Liver (tissue), 9 donors: ENCODE data around the gene PPP6R2. TPM values are rescaled to one million over a fixed set of nuclear protein-coding genes. Genes with fewer than 3 reads are reported as not detected.

Experiments used
- DNase-seq: peaks from one replicate; pipeline ENCODE4 v3.0.0-alpha.2; 2017; ENCODE audit warnings: low spot score
- H3K27ac ChIP-seq, 2 donors: one replicate each; pipeline ENCODE4 v1.7.0; 2013; ENCODE audit warnings: inconsistent platforms in 2 of 2, low read length in 2 of 2, control low read depth in 1 of 2, low read depth in 1 of 2, mild to moderate bottlenecking in 1 of 2
- H3K27me3 ChIP-seq, 4 donors: one replicate each; pipeline versions ENCODE4 v1.6.1 to v1.7.0; 2013; ENCODE audit warnings: low read length in 3 of 4, inconsistent platforms in 1 of 4, mild to moderate bottlenecking in 1 of 4, moderate library complexity in 1 of 4; ENCODE audit not compliant: control insufficient read depth in 4 of 4, insufficient read depth in 4 of 4
- H3K36me3 ChIP-seq, 4 donors: one replicate each; pipeline versions ENCODE4 v1.6.1 to v1.7.0; 2013; ENCODE audit warnings: low read length in 3 of 4, mild to moderate bottlenecking in 3 of 4, low read depth in 1 of 4, moderate library complexity in 1 of 4; ENCODE audit not compliant: control insufficient read depth in 4 of 4, insufficient read depth in 3 of 4
- H3K4me1 ChIP-seq, 4 donors: one replicate each; pipeline versions ENCODE4 v1.6.1 to v1.7.0; 2013; ENCODE audit warnings: low read length in 3 of 4, mild to moderate bottlenecking in 3 of 4, moderate library complexity in 1 of 4; ENCODE audit not compliant: control insufficient read depth in 4 of 4, insufficient read depth in 4 of 4
- H3K4me3 ChIP-seq, 3 donors: one replicate each; pipeline versions ENCODE4 v1.6.1 to v1.7.0; 2013; ENCODE audit warnings: low read length in 3 of 3, control low read depth in 1 of 3, low read depth in 1 of 3, mild to moderate bottlenecking in 1 of 3
- H3K9ac ChIP-seq, 2 donors: one replicate each; pipeline ENCODE4 v1.7.0; 2013; ENCODE audit warnings: low read length in 2 of 2, mild to moderate bottlenecking in 2 of 2, moderate library complexity in 2 of 2, control low read depth in 1 of 2, low read depth in 1 of 2
- H3K9me3 ChIP-seq, 4 donors: one replicate each; pipeline versions ENCODE4 v1.6.1 to v1.7.0; 2013; ENCODE audit warnings: low read length in 3 of 4; ENCODE audit not compliant: control insufficient read depth in 4 of 4
- CTCF ChIP-seq: fragments of 150-350 bp; IDR thresholded peaks from 2 replicates; pipeline ENCODE4 v1.5.1; 2017; ENCODE audit warnings: improper control_type of control experiment, low read depth, low read length; ENCODE audit not compliant: missing input control
- EGR1 ChIP-seq, 2 donors: IDR thresholded peaks; 2 replicates each; pipeline ENCODE4 v1.6.1; 2016 to 2018; ENCODE audit warnings: antibody characterized with exemption in 2 of 2, low read depth in 2 of 2
- FOXA1 ChIP-seq: IDR thresholded peaks from 2 replicates; pipeline ENCODE4 v1.6.1; 2016; ENCODE audit warnings: antibody characterized with exemption
- FOXA2 ChIP-seq: IDR thresholded peaks from 2 replicates; pipeline ENCODE4 v1.6.1; 2016; ENCODE audit warnings: antibody characterized with exemption
- GABPA ChIP-seq, 2 donors: IDR thresholded peaks in 1 of 2; conservative IDR thresholded peaks in 1 of 2; 2 replicates each; pipeline ENCODE4 v1.6.1; 2016; ENCODE audit warnings: antibody characterized with exemption in 2 of 2, mild to moderate bottlenecking in 1 of 2, moderate library complexity in 1 of 2
- HNF4A ChIP-seq, 2 donors: conservative IDR thresholded peaks; 2 replicates each; pipeline ENCODE4 v1.6.1; 2016; ENCODE audit warnings: antibody characterized with exemption in 2 of 2, mild to moderate bottlenecking in 2 of 2
- HNF4G ChIP-seq: IDR thresholded peaks from 2 replicates; pipeline ENCODE4 v1.6.1; 2016; ENCODE audit warnings: antibody characterized with exemption
- JUND ChIP-seq, 2 donors: IDR thresholded peaks; 2 replicates each; pipeline ENCODE4 v1.6.1; 2016; ENCODE audit warnings: antibody characterized with exemption in 2 of 2
- NR2F2 ChIP-seq: IDR thresholded peaks from 2 replicates; pipeline ENCODE4 v1.6.1; 2016; ENCODE audit warnings: antibody characterized with exemption
- RAD21 ChIP-seq, 2 donors: IDR thresholded peaks; 2 replicates each; pipeline ENCODE4 v1.6.1; 2016; ENCODE audit warnings: antibody characterized with exemption in 2 of 2, mild to moderate bottlenecking in 2 of 2
- REST ChIP-seq: IDR thresholded peaks from 2 replicates; pipeline ENCODE4 v1.6.1; 2016; ENCODE audit warnings: antibody characterized with exemption, mild to moderate bottlenecking
- RXRA ChIP-seq, 2 donors: IDR thresholded peaks; 2 replicates each; pipeline ENCODE4 v1.6.1; 2017 to 2018; ENCODE audit warnings: antibody characterized with exemption in 2 of 2, mild to moderate bottlenecking in 1 of 2
- SP1 ChIP-seq: IDR thresholded peaks from 2 replicates; pipeline ENCODE4 v1.6.1; 2018; ENCODE audit warnings: antibody characterized with exemption, mild to moderate bottlenecking
- TAF1 ChIP-seq: conservative IDR thresholded peaks from 2 replicates; pipeline ENCODE4 v1.6.1; 2016; ENCODE audit warnings: antibody characterized with exemption, mild to moderate bottlenecking
- ZBTB33 ChIP-seq: IDR thresholded peaks from 2 replicates; pipeline ENCODE4 v1.6.1; 2016; ENCODE audit warnings: antibody characterized with exemption
- WGBS: extraction: QIAGEN DNeasy Blood & Tissue Kit; methylation state at CpG from one replicate; pipeline ENCODE4 v1.1.7; 2013; 5-methylcytosine and 5-hydroxymethylcytosine counted together
- polyA plus RNA-seq, 2 donors: library from polyadenylated mRNA; stranded (reverse) in 1 of 2; unstranded in 1 of 2; fragments of 200-250 nt in 1 of 2; fragments of >200 nt in 1 of 2; fragmentation: Nextera tagmentation in 1 of 2; extraction: Ambion mirVana in 1 of 2; gene quantifications; one replicate each; pipeline versions ENCODE4 v1.2.1 to v1.2.3, GENCODE V29; 2013 to 2015
- total RNA-seq, 2 donors: library from RNA; depleted of rRNA; stranded (reverse); fragments of >200 nt; gene quantifications; one replicate each; pipeline ENCODE4 v1.2.3, GENCODE V29; 2014
- TF ChIP-seq, protein P1 (sequence below): IDR thresholded peaks from 2 replicates; pipeline ENCODE4 v1.6.1; 2016; ENCODE audit warnings: antibody characterized with exemption
- donor health status: healthy.
- donor health status: healthy.
- donor health status: healthy.
- donor health status: healthy.
- donor health status: healthy.

Gene PPP6R2
- total and polyA plus RNA-seq, 4 donors = 28.8 to 117 (median 47.2) TPM

DNA sequence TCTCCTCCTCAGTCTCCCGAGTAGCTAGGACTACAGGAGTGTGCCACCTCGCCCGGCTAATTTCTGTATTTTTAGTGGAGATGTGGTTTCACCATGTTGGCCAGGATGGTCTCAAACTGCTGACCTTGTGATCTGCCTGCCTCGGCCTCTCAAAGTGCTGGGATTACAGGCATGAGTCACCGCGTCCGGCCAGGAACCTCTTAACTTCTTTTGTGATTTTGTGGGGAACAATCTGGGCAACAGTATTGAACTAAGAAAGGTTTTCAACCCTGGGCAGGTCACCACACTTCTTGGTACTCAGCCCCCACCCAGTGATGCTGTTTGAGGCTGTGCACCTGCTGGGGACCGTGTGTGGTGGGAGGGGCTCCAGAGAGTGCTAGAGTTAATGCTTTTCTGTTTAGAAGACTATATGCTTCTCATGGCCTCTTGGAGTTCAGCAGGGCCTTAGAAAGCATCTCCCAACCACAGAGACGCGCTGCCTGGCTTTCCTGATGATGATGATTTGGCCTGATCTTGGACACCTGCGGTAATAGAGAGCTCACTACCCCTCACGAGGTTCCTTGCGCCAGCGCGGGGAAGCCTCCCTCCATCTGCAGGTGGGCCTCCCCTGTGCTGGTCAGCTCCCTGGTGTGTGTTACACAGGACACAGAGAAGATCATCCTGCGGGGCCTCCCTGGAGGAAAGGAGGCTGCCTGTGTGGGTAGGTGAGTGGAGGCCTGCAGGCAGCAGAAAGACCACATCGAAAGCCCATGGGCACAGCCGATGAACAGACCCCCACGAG is 17.5 kb upstream of the PPP6R2 start (continued):
- no peak for TF ChIP-seq ZBTB33
- no peak for TF ChIP-seq HNF4G
- TF ChIP-seq TAF1 = no peak
- TF ChIP-seq HNF4A (conservative IDR thresholded peaks at IDR 0.05) = no peak

DNA sequence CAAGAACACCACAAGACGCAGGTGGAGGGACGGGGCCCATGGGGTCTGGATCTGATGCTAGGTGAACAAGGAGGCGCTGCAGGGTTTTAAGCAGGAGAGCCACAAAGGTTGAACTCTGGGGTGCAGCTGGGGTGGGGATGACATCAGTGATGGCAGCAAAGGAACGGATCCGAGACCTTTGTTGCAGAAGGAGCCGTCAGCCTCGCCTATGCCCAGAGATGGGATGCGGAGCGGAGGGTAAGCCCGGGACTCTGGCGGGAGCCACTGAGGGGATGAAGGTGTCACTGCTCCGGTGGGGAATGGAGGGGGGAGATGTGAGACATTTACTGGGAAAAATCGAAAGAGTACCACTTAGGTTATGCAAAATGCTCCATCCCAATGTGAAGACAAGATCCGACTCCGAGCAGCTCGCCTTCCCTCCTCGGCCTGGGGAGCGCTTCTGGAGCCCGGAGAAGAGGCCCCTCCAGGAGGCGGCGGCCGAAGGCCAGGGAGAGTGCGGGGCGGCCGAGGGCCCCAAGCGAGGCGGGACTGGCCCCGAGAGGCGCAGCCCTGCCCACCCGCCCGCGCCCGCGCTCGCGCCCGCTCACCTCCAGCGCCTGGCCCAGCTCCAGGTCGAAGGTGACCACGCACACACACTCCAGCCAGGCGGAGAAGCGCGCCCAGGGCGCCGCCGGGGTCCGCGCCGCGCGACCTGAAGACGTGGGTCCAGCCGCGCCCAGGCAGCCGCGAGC is 16.7 kb upstream of the PPP6R2 start:
- no peak overlapping the region for H3K27ac ChIP-seq
- no peaks in the 10 kb centered on the region for H3K36me3 ChIP-seq
- H3K9ac ChIP-seq = no peak overlapping the region
- H3K4me1 ChIP-seq = peaks cover 0 to 15% (median 10%) of the 10 kb centered on the region in 4 donors
- H3K4me3 ChIP-seq = peak overlapping the region; percentile 41 to 85 (median 52)
- WGBS = 19% methylated on average over 56 of the region's 56 CpGs
- no peaks in the 10 kb centered on the region for H3K9me3 ChIP-seq
- H3K27me3 ChIP-seq = no peaks in the 10 kb centered on the region
- no peak for DNase-seq
- no peak for TF ChIP-seq EGR1 (IDR thresholded peaks at IDR 0.05; ENCODE audit: low read depth in 2 of 2)
- TF ChIP-seq CTCF = no peak
- TF ChIP-seq HNF4G = no peak
- TF ChIP-seq HNF4A (conservative IDR thresholded peaks at IDR 0.05) = no peak
- no peak for TF ChIP-seq ZBTB33
- no peak for TF ChIP-seq RAD21 (IDR thresholded peaks at IDR 0.05)
- TF ChIP-seq, protein P1, sequence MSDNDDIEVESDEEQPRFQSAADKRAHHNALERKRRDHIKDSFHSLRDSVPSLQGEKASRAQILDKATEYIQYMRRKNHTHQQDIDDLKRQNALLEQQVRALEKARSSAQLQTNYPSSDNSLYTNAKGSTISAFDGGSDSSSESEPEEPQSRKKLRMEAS = no peak
- TF ChIP-seq JUND (IDR thresholded peaks at IDR 0.05) = no peak
- TF ChIP-seq SP1 = no peak
- no peak for TF ChIP-seq TAF1
- no peak for TF ChIP-seq FOXA2
- TF ChIP-seq FOXA1 = no peak
- TF ChIP-seq NR2F2 = no peak
- no peak for TF ChIP-seq GABPA (IDR thresholded peaks at IDR 0.05 in 1 of 2, conservative IDR thresholded peaks at IDR 0.05 in 1 of 2)
- TF ChIP-seq RXRA (IDR thresholded peaks at IDR 0.05) = no peak
- no peak for TF ChIP-seq REST
